ENCODE data around the gene CPB1.

Gene CPB1

GRCh38 chr3:148865049-148865448 lies 37.4 kb downstream of the CPB1 start, which contains the start of gene CPA3:
TSS of gene CPA3 (plus strand) at chr3:148865296. CDS start at chr3:148865308, 12 bp downstream.
- DNase-seq (ENCODE audit: extremely low read depth, low read depth) = no peak
- TF ChIP-seq CTCF (IDR thresholded peaks at IDR 0.05; ENCODE audit: low read depth, low read length) = no peak

- no peak for DNase-seq (ENCODE audit: extremely low read depth, low read depth)
Observed at GRCh38 chr3:148866261-148866660, 38.6 kb downstream of the CPB1 start.

GRCh38 chr3:148873270-148873927 lies 45.8 kb downstream of the CPB1 start:
- no peak for TF ChIP-seq CTCF (IDR thresholded peaks at IDR 0.05; ENCODE audit: low read depth, low read length)
- DNase-seq (ENCODE audit: extremely low read depth, low read depth) = no peak

More at GRCh38 chr3:148866261-148866660, 38.6 kb downstream of the CPB1 start:
- TF ChIP-seq CTCF (IDR thresholded peaks at IDR 0.05; ENCODE audit: low read depth, low read length) = no peak

GRCh38 chr3:148873977-148874376 lies 46.4 kb downstream of the CPB1 start:
- no peak for DNase-seq (ENCODE audit: extremely low read depth, low read depth)
- no peak for TF ChIP-seq CTCF (IDR thresholded peaks at IDR 0.05; ENCODE audit: low read depth, low read length)

- TF ChIP-seq CTCF (IDR thresholded peaks at IDR 0.05; ENCODE audit: low read depth, low read length) = no peak
Observed at GRCh38 chr3:148878095-148878494, 50.5 kb downstream of the CPB1 start.

GRCh38 chr3:148879256-148879655 lies 51.6 kb downstream of the CPB1 start:
- no peak for TF ChIP-seq CTCF (IDR thresholded peaks at IDR 0.05; ENCODE audit: low read depth, low read length)

More at GRCh38 chr3:148878095-148878494, 50.5 kb downstream of the CPB1 start:
- no peak for DNase-seq (ENCODE audit: extremely low read depth, low read depth)

GRCh38 chr3:148880681-148881080 lies 53.1 kb downstream of the CPB1 start:
- TF ChIP-seq CTCF (IDR thresholded peaks at IDR 0.05; ENCODE audit: low read depth, low read length) = no peak
- DNase-seq (ENCODE audit: extremely low read depth, low read depth) = no peak

More at GRCh38 chr3:148879256-148879655, 51.6 kb downstream of the CPB1 start:
- no peak for DNase-seq (ENCODE audit: extremely low read depth, low read depth)
